H1 (cell line): ENCODE results near the gene EXOSC7.

Source experiments
- CHD2 ChIP-seq: IDR thresholded peaks from 2 replicates; pipeline ENCODE4 v1.6.1; 2012; ENCODE audit warnings: low read length, improper control_type of control experiment
- EZH2 ChIP-seq: fragments of 200-600 bp; sonication (generic); IDR thresholded peaks from 2 replicates; pipeline ENCODE4 v1.7.1; 2012; ENCODE audit warnings: low read depth, mild to moderate bottlenecking, moderate library complexity, low read length, inconsistent platforms; ENCODE audit not compliant: severe bottlenecking
- JUN ChIP-seq: IDR thresholded peaks from 2 replicates; pipeline ENCODE4 v1.6.1; 2011; ENCODE audit warnings: low read depth, mild to moderate bottlenecking, improper control_type of control experiment, low read length
- MAFK ChIP-seq: IDR thresholded peaks from 2 replicates; pipeline ENCODE4 v1.6.1; 2012; ENCODE audit warnings: low read depth, mild to moderate bottlenecking, improper control_type of control experiment, low read length
- POLR2A ChIP-seq, 2 experiments: IDR thresholded peaks; 1 replicate in 1 of 2; 2 replicates in 1 of 2; pipeline ENCODE4 v1.6.1; 2011; ENCODE audit warnings: low read depth in 2 of 2, low read length in 2 of 2, mild to moderate bottlenecking in 2 of 2; ENCODE audit errors: control extremely low read depth in 1 of 2
- POLR2AphosphoS5 ChIP-seq: IDR thresholded peaks from 2 replicates; pipeline ENCODE4 v1.6.1; 2011; ENCODE audit warnings: low read depth, low read length
- RXRA ChIP-seq: IDR thresholded peaks from 2 replicates; pipeline ENCODE4 v1.6.1; 2011; ENCODE audit warnings: low read depth, mild to moderate bottlenecking, low read length, moderate library complexity; ENCODE audit not compliant: insufficient read depth
- TF ChIP-seq, protein P1 (sequence below), 3 experiments: IDR thresholded peaks; 1 replicate in 2 of 3; 2 replicates in 1 of 3; pipeline versions ENCODE4 v1.5.1 to v1.6.1; 2011; ENCODE audit warnings: low read length in 3 of 3, mild to moderate bottlenecking in 3 of 3, inconsistent platforms in 2 of 3, low read depth in 1 of 3, moderate library complexity in 1 of 3; ENCODE audit not compliant: insufficient read depth in 1 of 3; ENCODE audit errors: control extremely low read depth in 1 of 3

DNA sequence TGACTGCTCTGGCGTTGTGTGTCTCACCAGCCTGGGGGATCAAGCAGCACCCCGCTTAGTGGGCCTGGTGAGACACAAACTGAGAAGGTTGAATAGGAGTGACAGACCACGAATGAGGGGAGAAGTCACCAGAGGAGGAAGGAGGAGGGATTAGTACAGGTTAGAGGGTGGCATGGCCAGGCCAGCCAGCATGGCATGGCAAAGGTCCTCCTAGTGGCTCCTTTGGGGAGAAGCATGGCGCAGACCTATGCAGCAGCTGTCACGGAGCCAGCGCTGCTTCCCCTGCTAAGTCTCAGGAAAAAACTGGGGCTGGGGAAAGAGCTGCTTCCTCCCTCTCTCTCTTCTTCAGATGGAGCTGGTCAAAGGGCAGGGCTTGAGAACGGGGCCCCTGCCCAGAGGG lies 48.7 kb upstream of the EXOSC7 start:
- TF ChIP-seq POLR2A (IDR thresholded peaks at IDR 0.05; ENCODE audit: control extremely low read depth in 1 of 2, low read depth in 2 of 2, low read length in 2 of 2): no peak
- TF ChIP-seq, protein P1, sequence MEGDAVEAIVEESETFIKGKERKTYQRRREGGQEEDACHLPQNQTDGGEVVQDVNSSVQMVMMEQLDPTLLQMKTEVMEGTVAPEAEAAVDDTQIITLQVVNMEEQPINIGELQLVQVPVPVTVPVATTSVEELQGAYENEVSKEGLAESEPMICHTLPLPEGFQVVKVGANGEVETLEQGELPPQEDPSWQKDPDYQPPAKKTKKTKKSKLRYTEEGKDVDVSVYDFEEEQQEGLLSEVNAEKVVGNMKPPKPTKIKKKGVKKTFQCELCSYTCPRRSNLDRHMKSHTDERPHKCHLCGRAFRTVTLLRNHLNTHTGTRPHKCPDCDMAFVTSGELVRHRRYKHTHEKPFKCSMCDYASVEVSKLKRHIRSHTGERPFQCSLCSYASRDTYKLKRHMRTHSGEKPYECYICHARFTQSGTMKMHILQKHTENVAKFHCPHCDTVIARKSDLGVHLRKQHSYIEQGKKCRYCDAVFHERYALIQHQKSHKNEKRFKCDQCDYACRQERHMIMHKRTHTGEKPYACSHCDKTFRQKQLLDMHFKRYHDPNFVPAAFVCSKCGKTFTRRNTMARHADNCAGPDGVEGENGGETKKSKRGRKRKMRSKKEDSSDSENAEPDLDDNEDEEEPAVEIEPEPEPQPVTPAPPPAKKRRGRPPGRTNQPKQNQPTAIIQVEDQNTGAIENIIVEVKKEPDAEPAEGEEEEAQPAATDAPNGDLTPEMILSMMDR (IDR thresholded peaks at IDR 0.05; ENCODE audit: control extremely low read depth in 1 of 3, insufficient read depth in 1 of 3, low read depth in 1 of 3, low read length in 3 of 3): peak in 1 of 3 experiments; percentile 13; a peak in 1 of 4 replicates
- TF ChIP-seq POLR2AphosphoS5: no peak
- TF ChIP-seq CHD2: no peak
- TF ChIP-seq MAFK: no peak
- no peak for TF ChIP-seq JUN
- TF ChIP-seq RXRA: no peak
- TF ChIP-seq EZH2: no peak
